ENCODE measurements around the gene C20orf144.
"Not testable (repeated sequence)": the region's sequence is repeated elsewhere in the genome, so short reads cannot be mapped to it uniquely, and the experiment has no call there.

Gene C20orf144

GRCh38 chr20:33694639-33695012 is 32.5 kb downstream of the C20orf144 start:
- no peak for DNase-seq (ENCODE audit: low read depth)

GRCh38 chr20:33696448-33696847 is 34.3 kb downstream of the C20orf144 start:
- DNase-seq (ENCODE audit: low read depth), result no peak

- no peak for DNase-seq (ENCODE audit: low read depth)
These were observed 35.0 kb downstream of the C20orf144 start for GRCh38 chr20:33697129-33697528.

- not testable (repeated sequence) for DNase-seq (ENCODE audit: low read depth)
These were observed 36.8 kb downstream of the C20orf144 start for GRCh38 chr20:33698966-33699365.

- not testable (repeated sequence) for DNase-seq (ENCODE audit: low read depth)
These were observed 38.7 kb downstream of the C20orf144 start for GRCh38 chr20:33700696-33701441.

- DNase-seq (ENCODE audit: low read depth), result no peak
These were observed 39.7 kb downstream of the C20orf144 start for GRCh38 chr20:33701629-33702450.

GRCh38 chr20:33702861-33703260 is 40.7 kb downstream of the C20orf144 start:
- DNase-seq (ENCODE audit: low read depth), result no peak

GRCh38 chr20:33703498-33704137 is 41.5 kb downstream of the C20orf144 start:
- DNase-seq (ENCODE audit: low read depth), result no peak

- DNase-seq (ENCODE audit: low read depth), result no peak
These were observed 42.2 kb downstream of the C20orf144 start for GRCh38 chr20:33704197-33704924.

GRCh38 chr20:33707668-33708067 is 45.5 kb downstream of the C20orf144 start:
- no peak for DNase-seq (ENCODE audit: low read depth)

- DNase-seq (ENCODE audit: low read depth), result no peak
These were observed 47.3 kb downstream of the C20orf144 start for GRCh38 chr20:33709398-33709797.

- DNase-seq (ENCODE audit: low read depth), result no peak
These were observed 47.9 kb downstream of the C20orf144 start for GRCh38 chr20:33709905-33710541.

- DNase-seq (ENCODE audit: low read depth), result no peak
These were observed 48.7 kb downstream of the C20orf144 start for GRCh38 chr20:33710681-33711445.

- DNase-seq (ENCODE audit: low read depth), result no peak
These were observed 49.3 kb downstream of the C20orf144 start for GRCh38 chr20:33711446-33711738.

Measured in activated T-helper 9 cell treated with anti-CD3 and anti-CD28 coated beads, Interleukin-2, amount 50 U/mL, for 16 hours (primary cell).